ENCODE results near the gene ZNF182.

ZNF182 gene

GRCh38 chrX:47927212-47927611, 76.6 kb downstream of the ZNF182 start:
- TF ChIP-seq, protein P1, sequence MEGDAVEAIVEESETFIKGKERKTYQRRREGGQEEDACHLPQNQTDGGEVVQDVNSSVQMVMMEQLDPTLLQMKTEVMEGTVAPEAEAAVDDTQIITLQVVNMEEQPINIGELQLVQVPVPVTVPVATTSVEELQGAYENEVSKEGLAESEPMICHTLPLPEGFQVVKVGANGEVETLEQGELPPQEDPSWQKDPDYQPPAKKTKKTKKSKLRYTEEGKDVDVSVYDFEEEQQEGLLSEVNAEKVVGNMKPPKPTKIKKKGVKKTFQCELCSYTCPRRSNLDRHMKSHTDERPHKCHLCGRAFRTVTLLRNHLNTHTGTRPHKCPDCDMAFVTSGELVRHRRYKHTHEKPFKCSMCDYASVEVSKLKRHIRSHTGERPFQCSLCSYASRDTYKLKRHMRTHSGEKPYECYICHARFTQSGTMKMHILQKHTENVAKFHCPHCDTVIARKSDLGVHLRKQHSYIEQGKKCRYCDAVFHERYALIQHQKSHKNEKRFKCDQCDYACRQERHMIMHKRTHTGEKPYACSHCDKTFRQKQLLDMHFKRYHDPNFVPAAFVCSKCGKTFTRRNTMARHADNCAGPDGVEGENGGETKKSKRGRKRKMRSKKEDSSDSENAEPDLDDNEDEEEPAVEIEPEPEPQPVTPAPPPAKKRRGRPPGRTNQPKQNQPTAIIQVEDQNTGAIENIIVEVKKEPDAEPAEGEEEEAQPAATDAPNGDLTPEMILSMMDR (IDR thresholded peaks at IDR 0.05; ENCODE audit: control insufficient read depth, insufficient read depth, low read depth, low read length, missing control alignments) = no peak
- no peak overlapping the region for H3K4me3 ChIP-seq (ENCODE audit: control insufficient read depth, low read depth, low read length)
- DNase-seq (ENCODE audit: low read depth) = no peak
